ENCODE measurements around the gene MAGEA9B.
"Not testable (repeated sequence)": the region's sequence is repeated elsewhere in the genome, so short reads cannot be mapped to it uniquely, and the experiment has no call there.

Gene MAGEA9B

DNA sequence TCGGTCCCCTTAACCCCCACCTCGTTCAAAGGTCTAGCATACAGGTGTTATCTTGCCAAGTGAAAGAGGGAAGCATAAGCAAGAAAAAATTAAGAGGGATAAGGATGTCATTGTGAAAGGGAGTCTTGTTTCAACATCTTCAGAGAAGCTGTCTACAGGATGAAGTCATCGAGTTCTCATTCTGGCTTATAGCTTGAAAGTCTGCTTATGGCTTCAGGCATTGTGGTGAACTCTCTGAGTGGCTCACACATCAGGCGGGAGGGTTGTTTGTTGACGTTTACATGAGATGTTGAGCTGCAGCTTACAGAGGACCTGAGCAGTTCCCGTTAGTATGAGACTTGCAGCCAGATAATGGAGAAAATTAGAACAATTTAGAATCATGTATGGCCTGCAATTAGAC, 16.6 kb downstream of the MAGEA9B start:
- no peak for DNase-seq

DNA sequence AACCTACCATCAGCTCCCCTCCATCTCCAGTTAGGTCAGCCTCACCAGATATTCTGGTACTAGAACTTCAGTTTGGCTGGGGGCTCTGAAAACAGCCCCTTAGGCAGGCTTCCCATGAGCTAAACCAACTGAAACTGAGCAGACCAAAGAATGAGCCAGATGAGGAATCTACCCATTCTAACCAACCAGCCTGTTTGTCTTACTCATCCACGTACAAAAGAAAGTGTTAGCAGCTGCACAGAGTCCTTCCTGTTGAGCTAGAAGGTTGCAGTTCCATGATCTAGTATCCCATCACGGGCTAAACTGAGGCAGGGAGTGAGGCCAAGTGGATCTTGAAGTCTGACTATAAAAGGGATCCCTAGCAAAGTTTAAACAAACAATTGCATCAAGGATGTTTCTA, 17.5 kb downstream of the MAGEA9B start:
- no peak for DNase-seq

DNA sequence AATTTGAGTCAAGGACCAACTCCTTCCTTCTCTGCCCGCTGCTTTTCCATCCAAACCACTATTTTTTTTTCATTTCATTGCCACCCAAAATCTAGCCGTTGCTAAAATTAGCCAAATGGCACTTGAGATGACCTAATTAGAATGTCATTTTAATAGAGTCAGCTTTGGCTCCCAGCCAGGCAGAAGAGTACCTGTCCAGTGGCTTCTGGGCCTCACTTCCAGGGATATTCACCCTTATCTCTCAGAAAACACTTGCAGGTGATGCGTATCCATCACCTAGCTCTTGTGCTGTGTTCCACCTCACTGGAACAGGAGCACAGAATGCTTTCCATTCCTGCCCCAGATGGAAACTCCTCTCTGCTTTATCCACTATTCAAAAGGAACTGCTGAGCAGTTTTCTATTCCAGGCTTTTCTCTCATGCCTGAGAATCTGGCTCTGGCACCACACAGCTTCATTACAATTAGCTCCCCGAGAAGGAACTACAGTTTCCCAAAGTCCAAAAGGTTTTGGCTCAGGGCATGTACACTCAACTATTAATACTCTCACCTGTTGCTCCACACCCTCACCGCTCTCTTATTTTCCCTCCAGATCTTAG, 18.5 kb downstream of the MAGEA9B start:
- DNase-seq = no peak

DNA sequence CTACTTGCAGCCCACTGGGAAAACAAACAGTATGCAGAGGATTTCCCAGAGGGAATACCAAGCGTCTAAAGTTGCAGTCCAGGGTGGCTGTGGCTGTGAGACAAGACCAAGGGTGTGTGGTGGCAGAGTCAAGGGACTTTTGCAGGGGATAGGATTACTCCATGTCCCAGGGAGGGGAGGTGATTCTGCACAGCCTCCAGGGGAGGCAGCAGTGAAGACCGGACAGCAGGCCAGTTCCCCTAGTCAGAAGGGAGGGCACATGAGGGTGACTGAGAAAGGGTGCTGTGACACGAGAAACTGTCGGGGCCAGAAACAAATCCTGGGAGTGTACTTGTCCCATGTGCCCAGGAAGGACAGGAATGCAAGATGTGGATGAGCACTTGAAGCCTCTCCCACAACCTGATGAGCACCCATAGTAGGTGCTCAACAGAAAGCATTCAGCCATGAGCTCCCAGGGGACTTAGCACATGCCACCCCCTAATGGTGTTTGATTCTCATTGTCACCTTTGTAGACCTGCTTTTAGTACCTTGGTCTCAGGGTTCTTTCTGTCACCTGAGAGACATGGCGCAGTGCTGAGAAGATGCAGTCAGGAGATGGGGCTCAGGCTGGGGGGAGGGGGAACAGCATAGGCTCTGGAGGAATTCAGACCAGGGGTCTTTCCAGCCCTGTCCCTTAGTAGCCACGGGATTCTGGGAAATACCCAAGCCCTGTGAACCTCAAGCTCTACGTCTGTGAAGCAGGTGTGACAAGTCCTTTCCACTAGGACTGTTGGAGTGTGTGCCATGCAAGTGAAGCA, 19.4 kb downstream of the MAGEA9B start:
- DNase-seq = no peak

DNA sequence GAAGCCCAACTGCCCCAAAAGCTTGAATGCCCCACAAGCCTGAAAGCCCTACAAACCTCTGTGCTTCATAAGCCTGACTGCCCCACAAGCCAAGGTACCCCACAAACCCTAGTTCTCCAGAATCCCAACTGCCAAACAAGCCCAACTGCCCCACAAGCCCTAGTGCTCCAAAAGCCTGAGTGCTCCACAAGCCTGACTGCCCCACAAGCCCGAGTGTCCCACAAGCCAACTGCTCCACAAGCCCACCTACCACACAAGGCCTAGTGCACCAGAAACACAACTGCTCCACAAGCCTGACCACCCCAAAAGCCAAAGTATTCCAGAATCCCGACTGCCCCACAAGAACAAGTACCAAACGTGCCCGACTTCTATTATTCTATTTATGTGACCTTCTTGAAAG, 23.9 kb downstream of the MAGEA9B start:
- DNase-seq = no peak

DNA sequence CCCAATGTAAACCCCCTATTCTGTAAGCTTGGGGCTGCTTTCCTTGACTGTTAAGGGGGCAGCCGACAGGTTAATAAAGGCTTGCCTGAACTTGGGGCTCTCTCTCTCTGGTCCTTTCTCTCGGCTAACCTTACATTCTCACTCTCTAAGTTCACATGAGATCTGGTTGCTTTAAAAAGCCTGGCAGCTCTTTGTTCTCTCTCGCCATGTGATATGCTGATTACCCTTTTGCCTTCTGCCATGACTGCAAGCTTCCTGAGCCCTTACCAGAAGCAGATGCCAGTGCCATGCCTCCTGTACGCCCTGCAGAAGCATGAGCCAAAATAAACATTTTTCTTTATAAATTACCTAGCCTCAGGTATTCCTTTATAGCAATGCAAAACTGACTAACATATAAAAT, 32.0 kb downstream of the MAGEA9B start:
- DNase-seq = not testable (repeated sequence)

DNA sequence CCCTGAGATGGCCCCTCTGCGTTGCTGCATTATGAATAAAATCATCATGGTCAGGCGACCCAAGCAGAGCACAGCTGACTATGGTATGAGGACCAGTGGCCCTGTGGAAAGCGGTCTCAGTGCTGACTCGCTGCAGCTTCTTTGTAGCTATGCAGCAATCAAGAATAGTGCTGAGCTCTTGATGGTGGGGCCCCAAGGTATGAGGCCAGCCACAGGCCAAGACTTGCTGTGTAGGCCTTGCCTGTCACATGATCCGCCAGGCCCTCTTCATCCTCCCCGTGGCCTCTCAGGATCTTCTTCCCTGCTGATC, 35.4 kb downstream of the MAGEA9B start:
- DNase-seq = not testable (repeated sequence)

DNA sequence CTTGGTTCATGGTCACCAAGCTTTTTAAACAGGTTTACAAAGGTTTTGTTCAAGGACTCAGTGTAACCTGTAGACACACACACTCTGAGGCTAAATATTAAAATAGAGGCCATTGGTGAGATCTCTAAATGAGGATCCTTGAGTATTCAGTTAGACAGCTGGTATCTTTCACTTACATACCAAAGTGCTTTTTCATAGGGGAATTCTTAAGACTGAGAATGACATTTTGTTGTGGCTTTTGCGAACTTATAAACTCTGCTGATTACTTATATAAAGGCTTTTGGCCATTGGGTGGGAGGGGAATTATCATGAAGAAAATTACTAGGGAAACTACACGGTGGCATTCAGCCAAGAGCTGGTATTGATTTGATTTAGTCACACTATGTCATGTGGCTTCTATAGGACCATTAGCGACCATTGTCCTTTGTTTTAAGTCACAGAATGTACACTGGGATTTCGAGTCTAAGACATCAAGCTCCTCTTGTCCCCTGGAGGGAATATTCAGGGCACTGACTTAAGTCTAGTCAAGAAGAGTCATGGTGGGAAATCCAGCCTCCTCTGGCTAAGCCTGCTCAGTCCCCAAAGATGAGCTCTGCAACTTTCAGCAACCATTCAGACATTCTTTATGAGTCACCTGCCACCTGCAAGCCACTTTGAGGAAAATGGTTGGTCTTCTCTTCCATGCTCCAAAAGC, 35.9 kb downstream of the MAGEA9B start:
- not testable (repeated sequence) for DNase-seq

DNA sequence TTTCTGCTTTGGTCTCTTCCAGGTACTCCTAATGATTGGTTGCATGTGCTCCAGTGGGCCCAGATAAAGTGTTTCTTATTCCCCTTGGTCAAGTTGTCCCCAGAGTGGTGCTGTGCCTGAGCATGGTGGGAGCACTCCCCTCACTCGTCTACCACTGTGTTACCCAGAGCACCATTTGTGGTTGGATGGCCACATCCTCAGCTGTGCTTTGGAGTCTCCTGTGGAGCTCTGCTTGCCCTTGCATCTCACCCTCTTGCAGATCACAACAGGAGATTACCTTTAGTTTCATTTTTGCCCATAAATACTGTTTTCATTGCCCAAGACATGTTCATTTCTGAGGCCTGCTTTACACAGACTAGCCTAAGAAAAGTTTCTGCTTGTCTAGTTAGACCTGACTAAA, 36.8 kb downstream of the MAGEA9B start:
- DNase-seq = not testable (repeated sequence)

DNA sequence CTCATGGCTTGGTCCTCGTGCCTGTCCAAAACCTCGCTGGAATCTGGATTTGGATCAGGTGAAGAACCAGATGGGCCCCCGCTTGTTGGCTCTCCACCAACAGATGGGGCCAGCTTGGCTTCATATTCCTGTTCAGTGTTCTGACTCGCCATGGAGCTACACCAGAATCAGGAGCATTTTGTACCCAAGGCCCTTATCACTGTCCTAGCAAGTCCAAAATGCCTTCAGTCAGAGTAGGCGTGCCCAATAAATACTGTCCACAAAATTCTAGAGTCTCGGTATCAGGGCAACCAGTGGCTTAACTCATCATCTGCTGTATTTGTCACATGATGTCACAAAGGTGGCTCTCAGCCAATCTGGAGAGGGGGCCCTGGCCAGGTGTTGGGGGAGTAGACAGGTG, 37.6 kb downstream of the MAGEA9B start, which contains the start of gene HSFX3:
TSS of gene HSFX3 (minus strand) at position 224 of the 400 bp plus-strand sequence. CDS start at position 152, 72 bp downstream.
- not testable (repeated sequence) for DNase-seq

DNA sequence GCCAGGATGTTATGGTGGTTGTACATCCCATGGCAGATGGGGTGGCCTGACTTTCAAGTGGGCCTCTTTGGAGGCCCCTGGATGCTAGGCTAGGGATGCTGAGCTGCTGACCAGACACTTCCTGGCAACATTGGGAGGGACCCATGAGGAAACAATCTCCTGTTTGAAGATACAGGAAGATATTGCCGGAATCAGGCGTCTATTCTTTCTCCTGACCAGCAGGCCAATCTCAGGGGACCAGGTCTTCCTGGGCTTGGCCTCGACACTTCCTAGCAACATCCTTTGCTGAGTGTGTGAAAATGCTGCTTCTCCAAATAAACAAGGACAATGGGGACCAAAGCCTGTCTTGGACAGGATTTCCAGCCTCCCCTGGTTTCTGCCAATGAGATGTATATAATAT, 39.5 kb downstream of the MAGEA9B start:
- DNase-seq = not testable (repeated sequence)

DNA sequence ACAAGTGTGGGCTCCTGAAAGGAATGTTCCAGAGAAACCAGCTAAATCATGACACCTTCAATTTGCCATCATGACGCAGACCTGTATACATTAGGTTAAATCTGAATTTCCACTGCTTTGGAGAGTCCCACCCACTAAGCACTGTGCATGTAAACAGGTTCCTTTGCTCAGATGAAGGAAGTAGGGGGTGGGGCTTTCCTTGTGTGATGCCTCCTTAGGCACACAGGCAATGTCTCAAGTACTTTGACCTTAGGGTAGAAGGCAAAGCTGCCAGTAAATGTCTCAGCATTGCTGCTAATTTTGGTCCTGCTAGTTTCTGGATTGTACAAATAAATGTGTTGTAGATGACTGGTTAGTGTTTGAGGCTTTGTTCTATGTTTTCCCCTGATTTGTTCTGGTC, 40.3 kb downstream of the MAGEA9B start:
- not testable (repeated sequence) for DNase-seq

DNA sequence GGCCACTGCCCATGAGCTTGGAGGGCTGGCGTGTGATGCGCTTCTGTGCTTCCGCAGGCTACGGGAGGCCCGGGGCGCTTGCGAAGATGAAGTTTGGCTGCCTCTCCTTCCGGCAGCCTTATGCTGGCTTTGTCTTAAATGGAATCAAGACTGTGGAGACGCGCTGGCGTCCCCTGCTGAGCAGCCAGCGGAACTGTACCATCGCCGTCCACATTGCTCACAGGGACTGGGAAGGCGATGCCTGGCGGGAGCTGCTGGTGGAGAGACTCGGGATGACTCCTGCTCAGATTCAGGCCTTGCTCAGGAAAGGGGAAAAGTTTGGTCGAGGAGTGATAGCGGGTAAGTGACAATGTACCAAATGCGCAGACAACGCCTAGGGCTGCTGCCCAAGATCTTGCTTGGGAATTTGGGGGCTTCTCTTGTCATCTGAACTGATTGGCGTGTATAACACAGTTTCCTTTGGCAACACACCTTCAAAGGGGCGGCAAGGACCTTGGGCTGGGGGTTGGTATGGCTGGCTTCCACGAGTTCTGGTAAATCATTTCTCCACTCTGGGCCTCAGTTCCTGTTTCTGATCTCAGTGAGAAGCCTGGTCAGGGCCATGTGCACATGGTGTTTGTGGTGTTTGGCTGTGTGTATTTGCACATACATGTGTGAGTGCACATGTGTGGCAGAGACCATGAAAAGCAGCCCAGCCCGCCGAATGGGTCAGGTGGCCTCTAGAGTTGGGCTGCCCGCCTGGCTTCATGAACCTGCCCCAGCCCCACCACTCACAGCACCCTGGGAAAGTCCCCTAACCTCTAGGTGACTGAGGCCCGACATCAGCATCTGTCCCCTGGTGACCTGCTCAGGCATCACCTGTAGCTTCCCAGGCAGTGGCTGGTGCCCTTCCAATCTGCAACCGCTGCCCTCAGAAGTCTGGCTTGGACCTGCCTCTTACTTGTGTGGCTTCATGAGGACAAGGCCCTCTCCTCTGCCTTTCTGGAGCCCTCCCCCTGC, 41.4 kb downstream of the MAGEA9B start:
- peak in 1 of 2 experiments; percentile 12 for DNase-seq

DNA sequence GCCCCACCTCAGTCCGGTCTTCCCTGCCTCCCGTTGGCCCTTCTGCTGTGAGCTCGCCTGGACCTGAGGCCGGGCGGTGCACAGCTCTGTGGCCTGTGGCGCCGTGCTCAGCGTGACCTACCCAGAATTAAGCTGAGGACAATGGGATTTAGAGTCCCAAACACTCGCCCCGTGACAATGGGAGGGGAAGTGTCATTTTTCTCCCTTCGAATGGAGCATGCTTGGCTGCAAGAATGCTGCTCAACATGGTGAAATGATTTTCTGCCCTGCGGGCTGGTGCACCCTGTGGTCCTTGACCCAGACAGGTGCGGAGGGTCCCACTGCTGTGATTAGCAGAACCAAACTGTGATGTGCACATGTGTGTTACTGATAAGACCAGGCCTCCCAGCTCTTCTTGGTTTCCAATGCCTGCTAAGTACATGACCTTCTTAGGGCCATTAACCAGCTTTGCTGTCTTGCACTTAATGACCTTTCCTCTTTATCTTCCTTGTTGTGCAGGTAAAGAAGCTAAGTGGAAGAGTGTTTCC, 45.7 kb downstream of the MAGEA9B start:
- no peak for DNase-seq

DNA sequence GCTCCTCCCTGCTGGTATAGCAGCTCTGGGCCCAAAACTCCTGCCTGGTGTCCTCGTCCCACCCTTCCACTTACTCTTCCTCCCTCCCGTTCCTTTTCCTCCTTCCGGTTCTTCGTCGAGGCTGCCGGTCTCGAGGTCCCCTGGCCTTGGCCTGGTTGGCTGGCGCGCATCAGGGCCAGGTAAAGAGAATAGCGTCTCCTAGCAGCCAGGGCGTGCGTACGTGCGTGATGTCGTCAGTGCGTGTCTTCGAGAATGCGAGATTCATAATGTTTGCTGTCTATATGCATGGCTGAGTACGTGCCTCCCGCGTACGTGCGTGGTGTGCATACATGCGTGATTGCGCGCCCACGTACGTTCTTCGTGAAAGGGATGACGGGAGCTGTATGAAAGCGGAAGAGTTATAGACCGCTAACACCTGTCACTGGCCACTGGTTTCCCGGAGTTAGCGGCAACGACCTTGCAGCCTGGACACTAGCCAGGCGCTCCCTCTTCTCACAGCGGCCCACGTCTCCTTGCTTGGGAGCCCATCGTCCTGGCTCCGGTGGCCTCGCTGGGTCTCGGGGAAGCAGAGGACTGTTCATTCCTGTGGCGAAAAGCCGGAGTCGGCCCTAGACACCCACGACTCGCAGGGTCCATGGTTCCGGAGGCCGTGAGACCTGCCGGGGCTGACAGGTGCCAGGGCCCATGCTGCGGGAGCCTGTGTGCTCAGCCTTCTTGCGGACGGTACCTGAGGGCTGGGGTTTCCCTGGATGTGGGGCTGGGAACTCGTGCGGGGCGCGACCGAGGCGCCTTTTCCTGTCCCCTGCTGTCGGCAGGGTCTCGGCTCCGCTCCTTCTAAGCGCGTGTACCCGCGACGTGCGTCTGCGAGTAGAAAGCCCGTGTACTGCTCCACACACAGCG, 46.4 kb downstream of the MAGEA9B start, which contains the start of gene EOLA1:
TSS of gene EOLA1 (plus strand) at position 392 of the 900 bp plus-strand sequence. CDS start 4,619 bp downstream, outside the sequence.
- peak; percentile 86 to 89 for DNase-seq

DNA sequence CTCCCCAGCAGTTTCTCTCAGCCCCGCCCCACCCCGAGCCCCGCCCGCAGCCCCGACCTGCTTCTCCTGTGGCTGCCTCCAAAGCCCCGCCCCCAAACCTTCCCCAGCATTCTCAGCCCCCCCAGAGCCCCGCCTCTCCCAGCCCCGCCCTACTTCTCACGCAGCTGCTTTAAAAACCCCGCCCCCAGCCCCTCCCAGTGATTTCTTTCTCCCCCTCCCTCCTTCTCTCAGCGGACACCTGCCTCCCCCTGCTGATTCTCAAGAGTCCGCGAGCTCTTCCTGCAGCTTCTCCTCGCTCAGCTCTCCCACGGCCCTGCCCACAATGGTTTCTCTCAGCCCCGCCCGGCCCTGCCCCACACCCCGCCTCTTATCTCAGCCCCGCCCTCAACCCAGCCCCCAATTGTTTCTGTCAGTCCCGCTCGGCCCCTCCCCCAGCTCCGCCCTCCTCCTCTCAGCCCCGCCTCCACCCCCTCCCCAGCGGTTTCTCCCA, 47.1 kb downstream of the MAGEA9B start:
- peak; percentile 88 to 89 for DNase-seq

DNA sequence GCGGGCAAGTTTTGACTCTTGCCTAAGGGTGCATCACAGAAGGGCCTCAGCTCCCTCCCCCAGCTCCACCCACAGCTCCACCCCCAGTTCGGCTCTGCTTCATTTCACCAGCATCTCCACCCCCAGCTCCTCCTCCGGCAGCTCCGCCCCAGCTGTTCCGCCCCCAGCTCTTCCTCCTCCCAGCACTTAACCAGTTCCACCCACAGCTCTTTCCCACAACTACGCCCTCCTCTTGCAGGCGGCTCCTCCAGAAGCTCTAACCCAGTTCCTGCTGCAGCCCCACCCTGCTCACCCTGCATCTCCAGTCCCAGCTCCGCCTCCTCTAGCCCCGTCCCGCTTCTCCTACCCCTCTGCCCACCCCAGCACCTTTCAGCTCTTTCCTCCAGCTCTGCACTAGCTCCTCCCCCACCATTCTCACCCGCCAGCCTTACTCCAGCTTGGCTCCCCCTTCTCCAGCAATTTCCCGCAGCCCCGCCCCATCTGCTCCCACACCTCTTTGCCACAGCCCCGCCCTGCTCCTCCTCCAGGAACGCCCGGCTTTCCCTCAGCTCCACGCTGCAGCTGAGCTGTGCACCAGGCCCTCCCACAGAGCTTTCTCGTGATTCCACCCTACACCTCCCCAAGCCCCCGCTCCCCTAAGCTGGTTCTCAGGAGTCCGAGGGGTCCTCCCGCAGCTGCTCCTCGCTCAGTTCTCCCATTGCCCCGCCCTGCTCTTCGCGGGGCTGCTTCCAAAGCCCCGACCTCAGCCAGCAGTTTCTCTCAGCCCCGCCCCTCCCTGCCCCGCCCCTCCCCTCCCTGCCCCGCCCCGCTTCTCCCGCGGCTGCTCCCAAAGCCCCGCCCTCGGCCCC, 47.8 kb downstream of the MAGEA9B start:
- peak; percentile 86 to 87 for DNase-seq

DNA sequence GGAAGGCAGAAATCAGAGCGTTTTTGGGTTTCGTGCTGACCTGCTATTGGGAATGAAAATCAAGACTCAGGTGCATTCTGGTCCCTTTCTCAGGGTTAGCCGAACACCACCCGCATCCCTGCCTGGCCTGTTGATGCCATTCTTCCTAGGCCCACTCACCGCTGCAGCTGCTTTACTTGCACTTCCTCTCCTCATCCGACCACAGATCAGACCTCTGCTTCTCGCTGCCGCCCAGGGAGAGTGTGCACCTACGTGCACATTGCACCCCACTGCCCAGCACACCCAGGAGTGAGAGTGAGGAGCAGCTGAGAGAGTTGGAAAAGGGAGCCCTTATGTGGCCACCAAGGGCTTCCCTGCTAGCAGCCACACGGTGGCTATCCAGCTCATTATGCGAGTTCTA, 49.8 kb downstream of the MAGEA9B start:
- not testable (repeated sequence) for DNase-seq

DNA sequence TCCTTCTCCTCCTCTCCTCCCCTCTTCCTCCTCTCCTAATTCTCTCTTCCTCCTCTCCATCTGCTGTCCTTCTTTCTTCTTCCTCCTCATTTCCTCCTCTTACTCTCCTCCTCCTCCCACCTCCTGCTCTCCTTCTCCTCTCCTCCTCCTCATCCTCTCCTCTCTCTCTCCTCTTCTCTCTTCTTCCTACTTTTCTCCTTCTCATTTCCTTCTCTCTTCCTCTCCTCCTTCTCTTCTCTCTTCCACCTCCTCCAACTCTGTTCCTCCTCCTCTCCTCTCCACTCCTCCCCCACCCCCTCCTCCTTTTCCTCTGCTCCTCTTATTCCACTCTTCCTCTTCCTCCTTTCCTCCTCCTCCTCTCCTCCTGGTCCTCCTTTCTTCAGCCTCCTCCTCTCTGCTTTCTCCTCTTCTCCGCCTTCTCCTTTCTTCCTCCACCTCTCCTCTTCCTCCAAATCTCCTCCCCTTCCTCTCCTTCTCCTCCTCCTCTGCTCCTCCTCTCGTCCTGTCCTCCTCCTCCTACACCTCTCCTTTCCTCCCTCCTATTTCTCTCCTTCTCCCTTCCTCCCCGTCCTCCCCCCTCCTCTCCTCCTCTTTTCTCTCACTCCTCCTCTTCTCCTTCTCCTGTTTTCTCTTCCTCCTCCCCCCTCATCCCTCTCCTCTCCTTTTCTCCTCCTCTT, 52.2 kb downstream of the MAGEA9B start:
- not testable (repeated sequence) for DNase-seq
